Activated CD4-positive, CD25-positive, alpha-beta regulatory T cell treated with anti-CD3 and anti-CD28 coated beads, Interleukin-2, amount 50 U/mL, for 16 hours (primary cell): Measurements from ENCODE around the gene HOXA13.

Experiments used
- DNase-seq: peaks from one replicate; pipeline ENCODE4 v3.0.0-alpha.2; 2020; ENCODE audit warnings: low read depth, low spot score

The HOXA13 gene

DNA sequence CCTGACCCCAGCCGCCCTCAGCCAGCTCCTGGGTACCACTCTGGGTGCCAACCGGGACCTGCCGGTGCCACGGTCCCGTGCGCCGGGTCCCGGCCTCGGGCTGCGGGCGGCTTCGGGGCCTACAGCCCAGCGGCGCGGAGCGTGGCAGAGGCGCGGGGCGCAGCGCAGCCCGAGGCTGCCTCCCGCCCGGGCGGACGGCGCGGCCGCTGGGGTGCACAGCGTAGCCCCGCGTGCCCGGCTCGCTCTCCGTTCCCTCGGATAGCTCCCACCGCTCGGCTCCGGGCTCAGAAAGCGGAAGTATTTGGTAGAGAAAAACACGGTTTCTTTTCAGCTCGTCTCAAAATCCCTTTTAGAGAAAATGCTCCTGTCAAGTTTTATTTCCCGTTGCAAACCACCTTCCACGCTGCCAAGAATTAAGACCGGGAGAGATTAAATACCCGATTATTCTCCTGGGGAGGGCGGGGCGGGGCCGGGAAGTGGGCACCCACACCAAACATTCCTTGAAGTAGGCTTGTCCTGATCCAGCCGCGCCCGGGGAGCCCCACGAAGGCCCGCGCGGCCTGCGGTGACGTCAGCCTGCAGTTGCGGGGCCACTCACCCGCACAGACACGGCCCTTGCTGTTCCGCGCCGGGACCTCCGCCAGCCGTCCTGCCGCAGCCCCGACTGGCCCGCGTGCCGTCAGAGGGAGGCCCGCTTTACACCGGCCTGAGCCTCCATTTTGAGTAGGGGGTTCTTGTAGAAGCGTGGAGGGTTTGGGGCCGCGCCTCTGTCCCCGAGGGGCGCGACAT is 7.2 kb downstream of the HOXA13 start:
- no peak for DNase-seq

DNA sequence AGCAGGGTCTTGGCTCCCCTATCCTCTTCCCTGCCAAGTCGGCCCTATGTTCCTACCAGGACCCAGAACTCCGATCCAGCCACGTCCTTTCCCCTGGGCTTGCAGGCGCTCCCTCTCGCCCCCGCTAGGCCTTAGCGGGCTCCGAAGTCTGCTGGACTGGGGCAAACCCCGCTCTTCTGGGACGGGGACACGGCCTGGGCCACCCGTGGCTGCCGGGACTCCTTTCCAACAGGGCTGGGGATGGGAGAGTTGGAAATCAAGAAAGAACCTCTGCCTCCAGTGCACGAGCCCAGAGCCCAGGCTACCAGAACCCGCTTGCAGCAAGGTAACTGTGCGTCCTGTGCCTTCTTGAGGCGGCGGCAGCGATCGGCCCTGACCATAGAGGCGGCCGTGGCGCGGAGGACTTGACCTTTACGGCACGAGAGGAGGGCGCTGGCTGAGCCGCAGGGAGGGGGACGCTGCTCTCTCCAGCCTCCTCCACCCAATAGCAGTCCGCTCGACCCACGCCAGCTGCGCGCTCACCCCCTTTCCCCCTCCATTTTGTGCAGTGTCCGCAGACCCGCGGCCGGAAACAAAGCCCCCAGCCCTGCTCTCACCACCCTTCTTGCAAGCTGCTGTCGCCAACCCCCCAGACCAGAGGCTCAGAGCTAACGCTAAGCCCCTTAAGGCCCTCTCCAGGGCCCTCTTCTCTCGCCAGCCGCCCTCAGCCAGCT is 7.9 kb downstream of the HOXA13 start:
- no peak for DNase-seq

DNA sequence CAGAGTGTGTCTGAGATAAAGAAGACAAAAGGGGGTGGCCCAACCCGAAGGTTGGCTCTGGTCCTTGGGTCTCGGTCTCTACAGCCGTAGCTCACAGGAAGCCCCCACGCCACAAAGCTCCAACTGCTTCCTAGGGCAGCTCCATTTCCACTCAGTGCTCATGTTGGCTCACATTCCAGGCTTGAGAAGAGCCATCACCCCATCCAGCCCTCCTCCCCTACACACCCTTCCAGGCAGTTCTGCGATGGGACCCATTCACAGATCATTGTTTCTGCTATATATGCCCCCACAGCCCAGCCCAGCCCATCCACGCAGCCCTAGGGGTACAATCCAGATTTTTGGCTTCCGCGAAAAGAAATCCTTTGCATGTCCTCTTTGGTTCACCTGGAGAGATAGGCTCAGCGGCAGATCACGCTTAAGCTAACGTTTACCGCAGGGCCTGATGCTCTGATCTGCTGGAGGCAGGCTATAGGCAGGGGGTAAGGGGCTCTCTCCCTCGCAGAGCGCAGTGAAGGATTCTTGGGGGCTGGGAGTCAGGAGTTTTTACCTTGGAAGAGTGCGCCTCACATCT is 8.6 kb downstream of the HOXA13 start:
- DNase-seq, result no peak

DNA sequence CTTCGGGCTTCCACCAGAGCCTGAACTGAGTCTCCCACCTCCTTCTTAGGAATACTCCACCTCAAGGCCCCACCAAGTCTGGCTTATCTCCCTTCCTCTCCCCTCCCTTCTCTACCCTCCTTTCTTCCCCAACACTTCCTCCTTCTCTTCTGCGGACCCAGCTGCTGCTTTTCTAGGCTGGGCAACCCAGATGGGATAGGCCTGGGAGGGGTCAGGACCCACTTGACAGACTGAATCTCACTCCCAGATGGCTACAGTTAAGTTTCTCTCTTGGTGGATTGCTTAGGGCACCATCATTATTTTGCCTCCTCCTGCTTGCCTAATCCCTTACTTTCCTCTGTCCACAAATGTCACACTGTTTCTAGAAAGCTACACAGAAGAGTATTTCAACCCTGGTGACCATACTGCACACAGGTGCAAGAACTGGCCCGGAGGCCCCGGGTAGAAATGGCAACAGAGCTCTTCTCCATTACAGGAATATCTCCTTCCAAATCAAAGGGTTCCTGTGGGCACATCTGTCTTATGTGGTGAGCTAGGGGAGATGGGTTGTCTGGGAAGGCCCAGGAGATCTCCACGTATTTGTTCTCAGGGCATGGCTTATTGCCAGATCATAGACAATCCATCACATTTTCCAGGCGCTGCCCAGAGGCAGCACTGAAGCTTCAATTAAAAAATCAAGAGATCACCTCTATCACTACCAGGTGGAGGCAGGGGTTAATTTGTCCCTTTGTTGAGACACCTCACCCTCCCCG is 9.7 kb downstream of the HOXA13 start:
- no peak for DNase-seq

DNA sequence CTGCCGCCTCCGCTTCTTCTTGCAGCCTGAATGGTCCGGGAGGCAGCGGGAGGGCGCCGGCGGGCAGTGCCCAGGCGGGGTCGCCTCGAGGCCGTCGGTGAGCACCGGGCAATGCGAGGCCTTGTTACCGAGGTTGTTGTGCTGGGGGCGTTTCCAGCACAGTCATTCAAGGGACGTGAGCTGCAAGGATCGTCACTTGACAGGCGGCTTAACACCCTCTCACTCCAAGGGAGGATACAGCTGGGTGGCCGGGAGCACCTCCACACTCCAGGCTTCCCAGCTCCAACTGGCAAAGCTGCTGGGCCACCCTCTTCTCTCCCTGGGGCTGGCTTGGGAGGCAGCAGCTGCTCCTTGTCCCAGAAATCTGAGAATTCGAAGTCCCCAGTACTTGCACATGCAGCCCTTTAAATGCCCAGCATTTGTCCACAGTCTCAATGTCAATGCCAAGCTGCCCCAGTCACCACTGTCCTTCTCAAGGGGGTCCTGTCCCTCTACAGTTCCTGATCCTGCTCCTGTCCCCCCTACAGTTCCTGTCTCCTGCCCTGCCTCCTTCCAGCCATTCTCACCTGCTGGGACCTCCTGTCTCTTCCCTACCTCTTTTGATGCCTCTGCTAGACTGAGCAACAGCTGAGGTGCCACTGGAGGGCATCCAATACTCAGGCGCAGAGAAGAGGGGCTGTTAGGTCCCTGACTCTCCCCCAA is 10.4 kb downstream of the HOXA13 start:
- no peak for DNase-seq

DNA sequence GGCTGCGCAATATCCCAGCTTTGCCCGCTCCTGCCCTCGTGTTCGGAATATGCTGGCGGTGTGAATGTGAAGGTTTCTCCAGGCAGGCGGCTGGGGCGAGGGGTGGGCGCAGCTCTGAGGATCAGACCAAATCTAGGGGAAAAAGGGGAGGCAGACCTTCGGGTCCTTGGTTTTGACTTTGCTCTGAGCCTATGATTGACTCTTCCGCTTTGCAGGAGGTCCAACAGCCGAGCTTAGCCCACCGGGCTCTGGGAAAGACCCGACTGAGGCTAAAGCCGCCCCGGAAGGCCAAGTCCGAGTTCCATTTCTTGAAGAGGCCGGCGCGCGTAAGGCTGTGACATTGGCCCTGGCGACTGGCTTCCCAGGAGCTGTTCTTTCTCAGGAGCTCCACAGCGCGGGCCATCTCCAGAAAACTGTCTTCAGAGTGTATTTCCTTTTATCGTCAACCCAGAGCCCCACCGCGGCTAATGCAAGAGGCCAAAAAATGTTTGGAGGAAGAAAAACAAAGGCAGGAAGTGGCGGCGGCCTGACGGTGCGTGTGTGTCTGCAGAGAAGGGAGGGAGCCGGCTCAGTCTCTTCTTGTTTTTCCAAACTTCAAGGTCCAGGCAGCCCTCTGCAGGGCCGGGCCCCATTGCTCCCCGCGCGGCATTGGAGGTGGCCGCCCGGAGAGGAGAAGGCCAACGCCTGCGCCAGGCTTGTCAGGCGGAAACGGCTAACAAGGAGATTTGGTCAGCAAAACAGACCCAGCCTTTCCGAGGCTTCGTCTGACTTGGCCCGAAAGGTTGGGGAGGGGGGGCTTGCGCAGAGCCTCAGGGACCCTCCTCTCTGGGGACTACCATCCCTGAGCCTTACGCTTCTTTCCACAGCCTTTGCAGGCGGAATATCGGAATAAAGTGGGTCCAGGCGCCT is 11.3 kb downstream of the HOXA13 start:
- DNase-seq, result no peak

DNA sequence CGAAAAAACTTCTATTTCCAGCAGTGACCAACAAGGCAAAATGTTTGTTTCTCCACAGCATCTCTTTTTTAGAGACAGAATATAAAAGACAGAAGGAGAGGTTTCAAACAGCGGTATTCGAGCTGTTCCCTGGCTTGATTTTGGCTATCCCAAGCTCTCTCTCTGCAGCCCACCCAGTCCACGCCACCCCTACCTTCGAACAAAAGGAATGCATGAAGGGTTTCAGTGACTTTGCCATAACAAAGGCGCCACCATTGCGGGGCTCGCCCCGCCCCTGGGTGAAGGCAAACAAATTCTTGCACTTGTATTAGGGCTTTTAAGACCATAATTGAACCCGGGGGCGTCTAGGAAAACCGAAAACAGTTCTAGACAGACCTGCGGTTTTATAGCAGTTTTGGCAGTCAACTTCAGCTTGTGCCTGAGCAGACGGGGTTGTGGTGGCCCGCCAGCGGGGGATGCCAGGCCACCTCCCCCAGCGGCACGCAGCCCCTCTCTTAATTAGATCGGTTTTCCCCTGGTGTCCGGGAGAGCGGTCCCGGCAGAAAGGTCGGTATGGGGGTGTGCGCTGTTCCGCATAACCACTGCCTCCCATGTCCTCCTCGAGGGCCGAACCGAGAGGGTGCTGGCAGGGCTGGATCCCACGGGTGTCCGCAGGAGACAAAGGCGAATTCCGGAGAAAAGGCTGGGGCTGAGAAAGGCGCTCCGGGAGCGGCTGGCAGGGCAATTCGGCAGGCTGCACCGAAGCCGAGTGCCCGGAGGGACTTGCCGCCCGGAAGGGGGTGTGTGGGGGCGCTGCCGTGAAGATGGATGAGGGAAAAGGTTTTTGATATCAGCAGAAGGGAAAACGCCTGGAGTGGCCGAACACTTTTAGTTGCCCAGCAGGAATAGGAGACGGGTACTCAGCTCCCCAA is 12.2 kb downstream of the HOXA13 start:
- no peak for DNase-seq

DNA sequence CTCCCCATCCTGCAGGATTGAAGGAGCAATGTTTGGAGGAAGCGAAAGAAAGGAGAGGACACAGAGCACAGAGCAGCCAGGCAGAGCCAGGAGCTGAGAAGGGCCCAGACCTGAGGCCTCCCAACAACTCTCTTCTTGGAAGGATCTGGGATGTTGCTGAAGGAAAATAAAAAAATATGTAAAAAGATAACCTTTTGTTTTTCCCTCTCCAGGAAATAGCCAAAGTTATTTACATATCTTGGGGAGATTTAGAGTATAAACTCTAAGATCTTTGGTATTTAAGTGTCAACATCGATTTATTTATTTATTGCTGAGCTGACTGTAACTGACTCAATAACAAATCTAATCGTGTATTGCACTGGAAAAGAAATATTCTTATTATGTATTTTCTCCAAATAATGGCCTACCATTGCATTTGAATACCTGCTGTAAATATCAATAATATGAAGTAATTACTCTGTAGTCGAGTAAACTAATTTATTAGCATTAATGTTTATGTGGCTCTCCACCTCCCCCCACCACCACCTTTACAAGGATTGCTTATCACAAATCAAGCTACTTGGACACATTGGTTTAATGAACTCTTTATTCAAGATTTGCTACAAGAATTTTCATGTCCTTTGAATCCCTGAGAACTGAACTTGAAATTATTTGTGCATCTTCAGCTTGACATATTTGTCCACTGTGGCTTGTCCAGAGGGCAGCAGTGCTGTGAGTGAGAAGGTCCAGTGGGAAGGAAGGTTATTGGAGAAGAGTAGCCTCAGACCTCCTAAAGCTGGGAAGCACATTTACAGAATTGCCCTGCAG is 13.0 kb downstream of the HOXA13 start:
- DNase-seq, result no peak

DNA sequence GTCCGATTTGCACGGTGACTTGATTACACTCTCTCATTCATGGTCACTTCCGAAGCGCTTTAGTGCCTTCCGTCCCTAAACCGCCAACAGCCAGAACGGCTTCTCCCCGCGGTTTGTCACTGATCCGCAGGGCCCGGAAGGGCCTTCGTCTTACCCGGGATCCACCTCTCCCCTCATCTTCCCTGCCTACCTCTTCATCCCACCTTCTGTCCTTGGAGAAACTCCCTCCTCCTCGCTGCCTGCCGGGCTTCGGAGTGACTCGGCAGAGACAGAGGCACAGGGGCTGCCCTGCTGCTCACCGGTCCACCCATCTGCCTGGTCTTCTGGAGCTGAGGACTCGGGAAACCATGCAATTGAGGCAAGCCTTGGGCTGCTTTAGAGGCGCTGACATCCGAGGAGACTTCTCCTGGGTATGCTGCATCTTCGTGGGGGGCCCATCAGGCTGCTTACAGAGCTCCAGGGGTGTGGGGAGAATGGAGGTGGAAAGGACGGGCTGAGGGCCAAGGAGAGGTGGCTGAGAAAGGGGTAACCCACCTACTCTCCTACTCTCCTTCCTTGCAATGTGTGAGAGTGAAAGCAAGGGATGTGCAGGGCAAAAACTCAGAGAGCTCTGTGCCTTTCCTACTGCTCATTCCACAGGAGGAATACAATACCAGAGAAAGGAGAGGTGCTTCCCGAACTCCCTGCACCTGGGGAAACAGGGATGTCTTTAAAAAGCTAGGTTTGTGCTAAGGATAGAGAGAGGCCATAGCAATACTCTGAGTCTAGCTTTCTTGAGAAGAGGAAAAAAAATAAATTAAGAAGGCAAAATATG is 13.8 kb downstream of the HOXA13 start:
- no peak for DNase-seq

DNA sequence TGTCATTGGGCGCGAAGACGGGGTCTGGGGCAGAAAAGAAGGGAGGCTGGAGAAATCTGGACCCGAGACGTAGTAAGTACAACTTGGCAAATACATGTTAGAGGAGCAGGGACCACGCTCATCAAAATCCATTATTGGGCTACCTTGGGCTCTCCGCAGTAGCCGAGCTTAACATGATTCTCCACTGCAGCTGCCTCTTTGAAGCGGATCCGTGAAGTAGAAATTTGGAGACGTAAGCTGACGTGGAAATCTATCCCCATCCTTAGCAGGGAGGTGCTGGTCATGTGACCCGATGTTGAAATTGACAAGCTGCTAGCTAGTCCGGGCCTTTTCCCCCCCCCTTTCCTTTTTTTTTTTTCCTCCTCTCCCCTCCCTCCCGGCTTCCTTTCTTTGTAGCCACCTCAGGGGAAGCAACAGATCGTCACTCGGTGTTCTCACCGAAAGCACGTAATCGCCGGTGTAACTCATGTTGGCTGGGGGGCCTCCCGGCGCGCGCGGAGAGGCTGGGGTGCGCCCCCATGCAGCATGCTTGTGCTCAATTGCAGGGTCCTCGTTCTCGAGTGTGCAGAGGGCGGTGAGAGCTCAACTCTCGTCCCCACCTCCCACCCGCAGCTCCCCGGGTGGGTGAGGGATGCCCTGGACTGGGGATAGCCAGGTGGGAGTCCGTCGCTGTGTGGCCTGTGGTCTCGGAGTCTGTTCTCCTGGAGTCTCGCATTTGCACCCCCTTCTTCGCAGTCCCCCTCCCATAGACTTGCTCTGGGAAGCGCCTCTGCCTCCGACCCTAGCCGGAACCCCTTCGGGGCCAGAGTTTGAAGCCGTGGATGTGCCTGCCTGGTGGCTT is 14.7 kb downstream of the HOXA13 start, which contains the start of gene HOXA11:
Gene HOXA11, minus strand, starts transcription at position 220 of the 841 bp plus-strand sequence. Its CDS starts 88 bp downstream, at position 132.
- DNase-seq, result no peak

DNA sequence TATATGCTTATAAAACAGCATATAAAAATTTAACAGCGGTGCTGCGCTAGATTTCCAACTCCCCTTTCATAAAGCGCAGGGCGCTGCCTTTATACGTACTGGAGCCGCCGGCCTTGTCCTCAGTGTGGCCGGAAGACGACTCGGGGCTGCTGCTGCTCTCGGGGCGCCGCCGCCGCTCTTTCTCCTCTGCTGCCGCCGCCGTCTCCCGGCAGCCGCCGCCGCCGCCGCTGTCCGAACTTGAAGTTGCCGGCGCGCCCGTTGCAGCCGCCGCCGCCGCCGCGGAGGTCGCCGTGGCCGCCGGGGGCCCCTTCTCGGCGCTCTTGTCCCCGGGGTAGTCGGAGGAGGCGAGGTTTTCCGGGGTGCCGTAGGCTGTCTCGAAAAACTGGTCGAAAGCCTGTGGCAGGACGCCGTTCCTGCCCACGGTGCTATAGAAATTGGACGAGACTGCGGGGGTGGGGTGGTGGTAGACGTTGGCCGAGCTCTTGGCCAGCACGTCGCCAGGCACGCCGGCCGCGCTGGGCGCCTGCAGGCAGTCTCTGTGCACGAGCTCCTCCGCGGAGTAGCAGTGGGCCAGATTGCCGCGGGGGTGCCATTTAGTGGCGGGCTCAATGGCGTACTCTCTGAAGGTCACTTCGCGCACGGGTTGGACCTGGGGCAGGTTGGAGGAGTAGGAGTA is 15.4 kb downstream of the HOXA13 start:
- DNase-seq, result no peak

DNA sequence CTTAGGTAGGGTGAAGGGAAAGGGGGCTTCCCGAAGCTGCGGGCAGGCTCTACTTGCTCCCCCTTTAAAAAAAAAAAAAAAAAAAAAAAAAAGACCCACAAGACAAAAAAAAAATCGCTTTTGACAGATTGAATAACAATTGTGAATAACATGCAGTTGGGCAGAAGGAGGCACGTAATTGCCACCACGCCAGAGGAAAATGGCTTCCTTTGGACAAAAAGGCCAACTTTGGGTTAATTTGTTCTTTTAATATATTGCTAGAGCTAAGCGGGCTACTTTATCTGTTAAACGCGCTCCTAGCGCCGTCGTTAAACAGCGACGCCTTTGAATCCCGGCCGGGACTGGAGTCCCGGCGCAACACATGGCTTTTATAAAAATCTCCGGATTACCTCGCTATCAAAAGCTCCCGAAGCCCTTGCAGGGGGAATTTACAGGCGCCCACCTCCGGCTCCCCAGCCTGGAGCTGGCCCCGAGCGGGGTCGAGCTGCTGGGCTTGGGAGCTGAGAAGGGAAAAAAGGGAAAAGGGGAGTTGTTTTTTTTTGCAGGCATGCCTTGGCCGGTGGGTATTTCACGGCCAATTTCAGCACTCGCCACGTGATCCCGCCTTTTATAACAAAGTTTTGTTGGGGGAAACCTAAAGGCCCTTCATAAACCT is 16.1 kb downstream of the HOXA13 start:
- DNase-seq, result no peak

DNA sequence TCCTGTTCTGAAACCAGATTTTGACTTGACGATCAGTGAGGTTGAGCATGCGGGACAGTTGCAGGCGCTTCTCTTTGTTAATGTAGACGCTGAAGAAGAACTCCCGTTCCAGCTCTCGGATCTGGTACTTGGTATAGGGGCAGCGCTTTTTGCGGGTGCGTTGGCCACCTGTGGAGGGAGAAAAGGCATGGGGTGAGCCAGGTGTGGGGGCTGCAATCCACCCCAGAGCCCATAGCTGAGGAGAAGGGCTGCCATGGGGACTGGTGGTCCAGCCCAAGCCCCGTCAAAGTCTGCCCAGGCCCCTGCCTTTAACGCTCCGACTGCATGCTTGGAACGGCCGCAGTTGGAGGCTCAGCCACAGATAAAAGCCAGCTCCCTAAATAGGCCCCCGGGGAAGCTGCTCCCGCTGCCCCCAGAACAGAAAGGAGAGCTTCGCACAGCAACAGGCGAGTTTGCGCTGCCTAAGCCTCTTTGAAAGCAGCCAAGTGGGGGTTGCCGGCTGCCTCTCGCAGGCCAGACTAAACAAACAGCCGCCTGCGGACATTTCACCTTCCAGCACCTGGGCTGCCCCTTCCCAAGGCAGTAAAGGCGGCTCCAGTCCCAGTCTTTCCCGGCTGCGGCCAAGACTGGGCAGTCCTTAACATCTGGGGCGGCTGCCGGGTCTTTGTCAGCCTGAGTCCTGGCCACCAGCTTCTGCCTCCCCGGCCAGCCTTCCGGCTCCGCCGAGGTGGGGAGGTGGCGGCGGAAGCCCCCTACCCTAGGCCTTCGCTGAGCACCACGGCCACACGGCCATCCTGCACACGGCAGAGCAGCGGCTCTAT is 16.8 kb downstream of the HOXA13 start:
- DNase-seq, result no peak

DNA sequence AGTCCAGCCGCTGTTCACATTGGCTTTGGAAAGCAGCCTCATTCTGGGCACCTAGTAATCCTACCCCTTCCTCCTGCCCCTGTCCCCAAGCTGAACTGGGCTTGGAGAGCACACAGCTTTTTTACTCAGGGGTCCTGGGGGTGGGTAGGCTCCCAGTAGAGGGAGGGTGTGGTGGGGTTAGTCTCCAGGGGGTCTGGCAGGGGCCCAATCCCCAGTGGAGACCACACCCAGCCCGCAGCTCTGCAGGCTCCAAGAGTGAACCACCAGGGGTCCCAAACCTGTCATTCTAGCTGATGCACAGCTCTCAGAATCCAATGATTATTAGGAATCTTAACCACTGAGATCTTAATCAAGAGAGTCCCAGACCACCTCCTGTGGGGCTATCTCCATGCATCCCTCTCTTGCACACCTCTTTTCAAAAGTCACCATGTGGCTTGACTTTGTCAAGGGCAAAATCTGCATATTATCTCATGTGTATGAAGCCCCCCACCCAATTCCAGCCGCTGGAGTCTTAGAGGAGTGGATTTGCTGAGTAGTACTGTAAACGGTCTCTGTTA is 17.5 kb downstream of the HOXA13 start:
- no peak for DNase-seq
